ENCODE results near the gene SOX30.
"Not testable (repeated sequence)": the region's sequence is repeated elsewhere in the genome, so short reads cannot be mapped to it uniquely, and the experiment has no call there.

SOX30 gene

DNA sequence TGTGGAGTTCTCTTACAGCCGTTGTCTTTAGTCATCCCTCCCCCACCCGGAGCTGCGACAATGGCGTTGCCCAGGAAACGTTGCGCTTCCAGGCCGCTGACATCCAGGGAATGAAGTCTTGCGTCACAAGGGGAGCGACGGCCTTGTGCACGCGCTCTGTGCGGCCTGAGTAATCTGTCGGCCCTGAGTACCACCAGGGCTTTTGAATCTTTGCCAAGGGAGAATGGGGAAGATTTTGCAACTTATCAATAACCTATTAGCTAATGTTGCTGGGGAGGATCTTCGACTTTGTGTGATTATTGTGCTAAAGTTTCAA, at the start of gene SOX30:
TSS of gene SOX30 (minus strand) at position 62 of the 316 bp plus-strand sequence. CDS start 360 bp downstream, outside the sequence.
- peaks cover 14 to 37% of the 10 kb centered on the region in 2 donors for H3K4me1 Mint-ChIP-seq
- H3K4me3 Mint-ChIP-seq: peak within 1 kb of the TSS; percentile 89 to 98
- ATAC-seq (replicated peaks) (no peak), DNase-seq (no peak)
- peak within 1 kb of the TSS; percentile 96 for H3K27ac Mint-ChIP-seq
- H3K9me3 Mint-ChIP-seq: peaks cover 17 to 19% of the 10 kb centered on the region in 2 donors
- no peaks in the 10 kb centered on the region for H3K27me3 Mint-ChIP-seq
- peaks cover 22 to 24% of the 10 kb centered on the region in 2 donors for H3K36me3 Mint-ChIP-seq

DNA sequence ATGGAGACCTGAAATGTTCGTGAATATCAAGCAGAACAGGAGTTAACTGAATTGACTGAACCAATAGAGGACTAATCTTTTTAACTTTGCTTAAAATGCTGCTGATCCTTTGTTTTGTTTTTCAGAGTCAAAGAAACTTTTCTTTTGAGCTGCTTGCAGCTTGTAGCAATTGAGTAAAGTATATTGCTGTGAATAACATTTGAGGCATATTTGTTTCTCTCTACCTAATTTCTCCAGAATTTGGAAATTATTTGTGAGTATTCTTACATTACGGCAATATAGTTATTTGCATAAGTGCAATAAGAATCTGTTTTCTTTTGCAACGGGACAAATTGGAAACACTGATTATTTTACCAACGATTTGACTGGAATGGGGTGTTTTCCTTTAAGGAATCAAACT, 46.4 kb upstream of the SOX30 start:
- ATAC-seq (replicated peaks); H3K4me3 Mint-ChIP-seq; H3K4me1 Mint-ChIP-seq; DNase-seq; H3K27me3 Mint-ChIP-seq; H3K9me3 Mint-ChIP-seq; H3K27ac Mint-ChIP-seq: not testable (repeated sequence)
- peaks cover 9 to 13% of the 10 kb centered on the region in 2 donors for H3K36me3 Mint-ChIP-seq

DNA sequence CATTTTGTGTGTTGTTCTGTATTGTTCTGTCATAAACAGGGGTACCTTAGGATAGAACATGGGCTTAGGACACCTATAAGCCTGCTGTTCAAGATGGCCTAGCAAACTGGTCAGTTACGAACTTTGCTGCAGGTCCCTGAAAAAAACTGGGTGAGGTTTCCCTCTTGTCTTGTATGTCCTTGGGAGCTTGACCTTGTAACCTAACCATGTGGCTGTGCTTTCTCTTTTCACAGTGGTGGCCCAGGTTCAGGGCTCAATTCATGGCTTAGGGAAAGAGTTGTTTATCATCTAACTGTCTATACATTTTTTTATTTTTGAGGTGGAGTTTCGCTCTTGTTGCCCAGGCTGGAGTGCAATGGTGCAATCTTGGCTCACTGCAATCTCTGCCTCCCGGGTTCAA, 43.9 kb upstream of the SOX30 start:
- not testable (repeated sequence) for H3K4me3 Mint-ChIP-seq; ATAC-seq (replicated peaks); H3K9me3 Mint-ChIP-seq; H3K27me3 Mint-ChIP-seq; DNase-seq; H3K27ac Mint-ChIP-seq; H3K4me1 Mint-ChIP-seq
- peaks cover 15 to 18% of the 10 kb centered on the region in 2 donors for H3K36me3 Mint-ChIP-seq

DNA sequence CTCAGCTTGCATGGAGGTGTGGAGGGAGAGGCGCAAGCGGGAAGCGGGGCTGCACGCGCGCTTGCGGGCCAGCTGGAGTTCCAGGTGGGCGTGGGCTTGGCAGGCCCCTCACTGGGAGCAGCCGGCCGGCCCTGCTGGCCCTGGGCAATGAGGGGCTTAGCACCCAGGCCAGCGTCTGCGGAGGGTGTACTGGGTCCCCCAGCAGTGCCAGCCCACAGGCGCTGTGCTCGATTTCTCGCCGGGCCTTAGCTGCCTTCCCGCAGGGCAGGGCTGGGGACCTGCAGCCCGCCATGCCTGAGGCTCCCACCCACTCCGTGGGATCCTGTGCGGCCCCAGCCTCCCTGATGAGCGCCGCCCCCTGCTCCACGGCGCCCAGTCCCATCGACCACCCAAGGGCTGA, 41.6 kb upstream of the SOX30 start:
- H3K4me3 Mint-ChIP-seq; H3K9me3 Mint-ChIP-seq; DNase-seq; H3K27ac Mint-ChIP-seq; H3K27me3 Mint-ChIP-seq; ATAC-seq (replicated peaks); H3K4me1 Mint-ChIP-seq: not testable (repeated sequence)
- peaks cover 12% of the 10 kb centered on the region in 2 donors for H3K36me3 Mint-ChIP-seq

DNA sequence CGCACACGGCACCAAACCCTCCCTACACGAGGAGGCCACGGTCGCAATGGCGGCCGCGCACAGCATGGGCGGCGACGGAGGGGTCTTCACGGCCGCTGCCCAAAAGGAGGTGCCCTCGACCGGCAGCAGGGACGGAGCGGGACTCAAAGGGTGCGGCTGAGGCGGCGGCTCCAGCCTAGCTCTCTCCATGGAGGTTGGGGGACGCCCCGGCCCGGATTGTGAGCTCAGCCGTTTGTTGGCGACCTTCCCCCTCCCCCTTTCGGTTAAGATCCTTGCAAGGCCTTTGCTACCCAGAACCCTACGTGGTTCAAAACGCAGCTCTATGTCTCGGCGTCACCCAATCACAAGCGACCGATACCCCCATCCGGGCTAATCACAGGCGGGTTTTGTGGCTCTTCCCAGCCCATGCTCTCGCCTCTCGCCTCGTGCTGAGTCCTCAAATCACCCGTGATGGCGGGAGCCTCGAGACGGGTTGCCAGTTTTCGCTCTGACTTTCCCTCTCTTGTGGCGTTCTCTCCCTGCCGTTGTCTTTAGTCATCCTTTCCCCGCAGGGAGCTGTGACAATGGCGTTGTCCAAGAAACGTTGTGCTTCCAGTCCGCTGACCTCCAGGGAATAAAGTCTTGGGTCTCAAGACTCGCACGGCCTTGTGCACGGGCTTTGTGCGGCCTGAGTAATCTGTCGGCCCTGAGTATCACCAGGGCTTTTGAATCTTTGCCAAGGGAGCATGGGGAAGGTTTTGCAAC, 38.6 kb upstream of the SOX30 start:
- H3K9me3 Mint-ChIP-seq: peaks cover 0 to 5% of the 10 kb centered on the region in 2 donors
- H3K4me1 Mint-ChIP-seq: peaks cover 2 to 4% of the 10 kb centered on the region in 2 donors
- ATAC-seq (replicated peaks): peak in 1 of 2 donors; percentile 27
- peak overlapping the region; percentile 59 to 68 for H3K4me3 Mint-ChIP-seq
- no peak for DNase-seq
- H3K27ac Mint-ChIP-seq: peak overlapping the region; percentile 9
- peaks cover 7 to 8% of the 10 kb centered on the region in 2 donors for H3K36me3 Mint-ChIP-seq
- H3K27me3 Mint-ChIP-seq: no peaks in the 10 kb centered on the region

DNA sequence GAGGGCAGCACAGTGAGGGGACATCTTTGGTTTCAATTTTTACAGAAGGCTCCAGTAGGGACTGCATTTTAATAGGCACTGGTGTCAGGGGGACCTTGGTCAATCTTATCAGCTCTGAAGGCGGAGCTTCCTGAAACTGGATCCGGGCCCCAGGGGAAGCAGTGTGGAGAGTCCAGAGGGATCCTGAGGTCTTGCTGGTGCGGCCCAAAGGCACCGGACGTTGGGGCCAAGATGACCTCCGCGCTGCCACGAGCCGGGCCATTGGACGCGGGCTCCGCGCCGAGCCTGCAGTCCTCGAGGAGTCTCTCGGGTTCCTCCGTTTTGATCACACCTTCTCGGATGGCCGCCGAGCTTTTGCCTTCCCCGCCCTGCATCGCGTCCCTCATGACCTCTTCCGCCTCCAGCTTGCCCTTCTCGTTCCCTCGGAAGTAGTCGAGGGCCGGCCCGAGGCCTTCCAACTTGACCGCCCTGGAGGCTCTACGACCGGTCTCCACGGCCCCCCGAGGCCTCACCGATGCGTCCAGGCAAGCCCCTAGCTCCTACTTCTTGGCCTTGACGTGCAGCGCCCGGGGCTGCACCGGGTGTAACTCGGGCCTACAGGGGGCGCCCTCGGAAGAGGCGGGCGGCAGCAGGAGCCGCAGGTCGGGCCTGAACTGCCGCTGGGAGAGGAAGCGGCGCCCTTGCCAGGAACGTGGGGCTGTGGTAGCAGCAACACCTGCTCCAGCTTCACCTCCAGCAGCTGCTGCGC, 37.9 kb upstream of the SOX30 start:
- H3K9me3 Mint-ChIP-seq: peaks cover 0 to 5% of the 10 kb centered on the region in 2 donors
- peak; percentile 27 for DNase-seq
- peaks cover 7 to 8% of the 10 kb centered on the region in 2 donors for H3K36me3 Mint-ChIP-seq
- peaks cover 2 to 4% of the 10 kb centered on the region in 2 donors for H3K4me1 Mint-ChIP-seq
- peak; percentile 85 to 87 for ATAC-seq (replicated peaks)
- H3K4me3 Mint-ChIP-seq: peak overlapping the region; percentile 59 to 68
- no peaks in the 10 kb centered on the region for H3K27me3 Mint-ChIP-seq
- peak overlapping the region; percentile 17 for H3K27ac Mint-ChIP-seq

DNA sequence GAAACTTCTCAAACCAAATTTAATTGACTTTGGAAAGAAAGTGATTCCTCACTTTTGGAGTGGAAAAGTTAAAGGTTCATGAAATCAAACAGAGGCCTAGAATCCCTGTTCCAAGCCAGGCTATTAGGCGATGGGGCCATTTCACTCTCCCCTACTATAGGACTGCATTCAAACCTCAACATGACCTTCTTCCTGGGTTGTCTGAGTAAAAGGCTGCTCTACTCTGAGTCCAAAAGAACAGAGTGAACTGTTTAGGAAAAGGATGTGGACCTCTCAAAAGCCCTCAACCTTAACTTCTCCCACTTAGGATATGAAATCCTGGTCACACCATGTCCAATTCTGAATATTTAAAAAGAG, 34.9 kb upstream of the SOX30 start:
- H3K36me3 Mint-ChIP-seq: peaks cover 7 to 8% of the 10 kb centered on the region in 2 donors
- peaks cover 2 to 4% of the 10 kb centered on the region in 2 donors for H3K4me1 Mint-ChIP-seq
- DNase-seq (no peak), ATAC-seq (replicated peaks) (no peak)
- H3K4me3 Mint-ChIP-seq: no peak overlapping the region
- no peak overlapping the region for H3K27ac Mint-ChIP-seq
- H3K27me3 Mint-ChIP-seq: no peaks in the 10 kb centered on the region
- H3K9me3 Mint-ChIP-seq: peaks cover 0 to 5% of the 10 kb centered on the region in 2 donors

DNA sequence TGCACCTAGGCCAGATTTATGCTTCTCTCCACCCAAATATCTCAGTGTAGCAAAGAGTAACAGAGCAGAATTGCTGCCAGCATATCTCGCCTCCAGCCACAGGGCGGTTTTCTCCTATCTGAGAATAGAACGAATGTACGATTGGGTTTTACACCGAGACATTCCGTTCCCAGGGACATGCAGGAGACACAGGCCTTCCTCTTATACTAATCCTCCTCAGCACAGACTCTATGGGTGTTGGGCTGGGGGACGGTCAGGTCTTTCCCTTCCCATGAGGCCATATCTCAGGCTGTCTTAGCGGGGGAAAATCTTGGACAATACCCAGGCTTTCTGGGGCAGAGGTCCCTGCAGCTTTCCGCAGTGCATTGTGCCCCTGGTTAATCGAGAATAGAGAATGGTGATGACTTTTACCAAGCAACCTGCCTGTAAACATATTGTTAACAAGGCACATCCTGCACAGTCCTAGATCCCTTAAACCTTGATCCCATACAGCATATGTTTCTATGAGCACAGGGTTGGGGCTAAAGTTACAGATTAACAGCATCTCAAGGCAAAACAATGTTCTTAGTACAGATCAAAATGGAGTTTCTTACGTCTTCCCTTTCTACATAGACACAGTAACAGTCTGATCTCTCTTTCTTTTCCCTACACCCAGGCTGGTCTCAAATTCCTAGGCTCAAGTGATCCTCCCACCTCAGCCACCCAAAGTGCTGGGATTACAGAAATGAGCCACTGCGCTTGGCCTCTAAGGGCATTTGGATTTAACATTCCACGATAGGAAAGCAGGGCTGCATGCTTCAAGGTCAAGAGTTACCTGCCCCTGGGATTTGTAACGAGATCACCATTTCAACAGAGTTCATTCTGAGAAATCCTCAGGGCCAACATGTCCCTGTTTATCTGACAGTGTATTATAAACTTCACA, 34.3 kb upstream of the SOX30 start:
- ATAC-seq (replicated peaks); H3K4me3 Mint-ChIP-seq; H3K9me3 Mint-ChIP-seq; H3K27me3 Mint-ChIP-seq; H3K27ac Mint-ChIP-seq; H3K4me1 Mint-ChIP-seq; DNase-seq; H3K36me3 Mint-ChIP-seq: not testable (repeated sequence)

DNA sequence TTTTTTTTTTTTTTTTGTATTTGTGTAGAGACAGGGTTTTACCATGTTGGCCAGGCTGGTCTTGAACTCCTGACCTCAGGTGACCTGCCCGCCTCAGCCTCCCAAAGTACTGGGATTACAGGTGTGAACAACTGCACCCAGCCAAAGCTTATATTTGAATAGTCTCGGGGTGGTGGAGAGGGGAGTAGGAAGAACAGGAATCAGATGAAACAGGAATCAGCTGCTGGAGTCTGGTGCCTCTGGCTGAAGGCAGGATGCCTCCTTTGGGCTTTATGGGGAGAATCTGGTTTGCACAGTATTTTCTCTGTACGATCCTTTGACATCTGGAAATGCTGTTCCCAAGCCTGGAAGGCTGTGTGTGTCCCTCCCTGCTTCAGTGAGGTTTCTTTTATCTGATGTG, 30.0 kb upstream of the SOX30 start:
- ATAC-seq (replicated peaks): no peak
- Mint-ChIP-seq H3K9me3 (no peaks in the 10 kb centered on the region), H3K27ac (no peak overlapping the region), H3K4me3 (no peak overlapping the region), H3K4me1 (no peaks in the 10 kb centered on the region), H3K36me3 (no peaks in the 10 kb centered on the region), H3K27me3 (no peaks in the 10 kb centered on the region)
- DNase-seq: no peak

DNA sequence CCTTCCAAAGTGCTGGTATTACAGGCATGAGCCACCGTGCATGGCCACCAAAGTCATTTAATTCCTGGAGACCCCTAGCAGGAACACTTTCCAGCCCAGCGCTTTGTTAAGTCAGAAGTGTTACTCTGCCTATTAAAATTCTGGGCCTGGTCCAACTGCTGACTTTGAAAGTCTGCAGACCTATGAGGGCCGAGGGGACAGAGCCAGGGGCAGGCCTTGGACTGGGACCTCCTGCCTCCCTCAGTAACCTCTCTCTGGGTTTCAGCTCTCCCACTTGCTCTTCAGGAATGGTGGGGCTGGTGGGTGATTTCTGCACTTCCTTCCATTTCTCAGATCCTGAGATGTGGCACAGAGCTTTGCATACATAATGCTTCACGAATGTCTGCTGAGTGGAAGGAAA, 28.8 kb upstream of the SOX30 start:
- no peak overlapping the region for H3K4me3 Mint-ChIP-seq
- H3K27me3 Mint-ChIP-seq: no peaks in the 10 kb centered on the region
- H3K9me3 Mint-ChIP-seq: no peaks in the 10 kb centered on the region
- no peaks in the 10 kb centered on the region for H3K36me3 Mint-ChIP-seq
- no peak overlapping the region for H3K27ac Mint-ChIP-seq
- no peak for ATAC-seq (replicated peaks)
- no peak for DNase-seq
- no peaks in the 10 kb centered on the region for H3K4me1 Mint-ChIP-seq

DNA sequence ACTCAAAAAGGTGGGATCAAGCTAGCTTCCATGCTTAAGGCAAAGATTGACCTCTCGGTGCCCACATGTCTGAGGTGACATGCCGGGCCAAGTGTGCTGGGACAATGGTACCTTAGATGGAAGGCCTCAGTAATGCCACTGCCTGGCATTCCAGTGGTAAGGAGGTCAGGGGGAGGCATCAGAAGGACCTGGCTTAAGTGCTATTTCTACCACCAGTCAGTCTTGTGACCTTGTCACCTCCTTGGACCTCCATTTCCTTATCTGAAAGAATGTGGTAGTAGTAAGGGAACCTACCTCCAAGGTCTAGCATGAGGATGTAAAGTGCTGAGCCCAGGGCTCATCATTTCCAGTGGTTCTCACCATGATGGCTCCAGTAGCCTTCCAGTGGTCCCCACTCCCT, 28.0 kb upstream of the SOX30 start:
- H3K9me3 Mint-ChIP-seq: no peaks in the 10 kb centered on the region
- H3K36me3 Mint-ChIP-seq: no peaks in the 10 kb centered on the region
- ATAC-seq (replicated peaks) (no peak), DNase-seq (no peak)
- H3K27ac Mint-ChIP-seq: no peak overlapping the region
- H3K4me3 Mint-ChIP-seq: no peak overlapping the region
- H3K27me3 Mint-ChIP-seq: no peaks in the 10 kb centered on the region
- no peaks in the 10 kb centered on the region for H3K4me1 Mint-ChIP-seq

DNA sequence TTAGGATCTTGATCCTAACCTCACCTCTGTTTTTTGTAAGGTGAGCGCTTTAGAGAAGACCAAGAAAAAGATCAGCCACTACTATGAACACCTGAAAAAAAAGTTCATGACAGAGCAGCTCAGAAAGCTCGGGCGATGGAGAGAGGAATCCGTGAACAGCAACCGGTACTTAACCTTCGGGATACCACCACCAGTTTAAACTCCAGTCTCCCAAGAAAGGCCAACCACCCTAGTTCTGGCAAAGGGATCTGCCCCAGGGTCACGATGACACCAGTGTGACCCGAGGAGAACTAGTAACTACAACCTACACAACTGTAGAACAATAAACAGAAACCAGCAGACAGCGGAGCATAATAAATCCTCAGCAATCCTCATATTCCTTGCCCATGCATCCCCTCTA, 27.6 kb upstream of the SOX30 start:
- Mint-ChIP-seq H3K9me3 (no peaks in the 10 kb centered on the region), H3K4me3 (no peak overlapping the region), H3K4me1 (no peaks in the 10 kb centered on the region), H3K27me3 (no peaks in the 10 kb centered on the region), H3K36me3 (no peaks in the 10 kb centered on the region), H3K27ac (no peak overlapping the region)
- DNase-seq (no peak), ATAC-seq (replicated peaks) (no peak)

DNA sequence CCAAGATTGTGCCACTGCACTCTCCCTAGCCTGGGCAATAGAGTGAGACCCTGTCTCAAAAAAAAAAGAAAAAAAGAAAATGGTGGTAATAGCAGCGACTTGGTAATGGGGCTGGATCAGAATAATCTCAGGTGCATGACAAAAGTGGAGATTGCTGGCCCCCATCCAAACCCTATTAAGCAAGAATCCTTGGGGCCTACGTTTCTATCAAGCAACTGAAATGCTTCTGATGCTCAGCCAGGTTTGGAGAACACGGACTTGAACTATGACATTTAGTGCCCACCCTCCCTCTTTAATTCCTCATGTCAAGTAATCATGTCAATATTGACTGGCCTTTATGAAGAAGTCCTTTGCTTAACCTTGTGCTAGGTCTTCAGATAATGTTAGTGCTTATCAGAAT, 25.7 kb upstream of the SOX30 start:
- no peak overlapping the region for H3K4me3 Mint-ChIP-seq
- H3K9me3 Mint-ChIP-seq: no peaks in the 10 kb centered on the region
- H3K4me1 Mint-ChIP-seq: no peaks in the 10 kb centered on the region
- no peak overlapping the region for H3K27ac Mint-ChIP-seq
- ATAC-seq (replicated peaks) (no peak), DNase-seq (no peak)
- H3K27me3 Mint-ChIP-seq: no peaks in the 10 kb centered on the region
- no peaks in the 10 kb centered on the region for H3K36me3 Mint-ChIP-seq

DNA sequence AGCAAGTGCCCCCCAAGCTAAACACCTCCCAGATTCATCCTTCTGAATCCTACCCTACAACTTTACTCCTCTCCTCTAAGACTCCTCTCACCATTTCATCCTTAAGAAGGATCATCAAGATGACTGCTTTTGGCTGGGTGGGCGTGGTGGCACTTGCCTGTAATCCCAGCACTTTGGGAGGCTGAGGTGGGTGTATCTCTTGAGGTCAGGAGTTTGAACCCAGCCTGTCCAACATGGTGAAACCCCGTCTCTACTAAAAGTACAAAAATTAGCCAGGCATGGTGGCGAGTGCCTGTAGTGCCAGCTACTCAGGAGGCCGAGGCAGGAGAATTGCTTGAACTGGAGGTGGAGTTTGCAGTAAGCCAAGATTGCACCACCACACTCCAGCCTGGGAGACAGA, 22.1 kb upstream of the SOX30 start:
- not testable (repeated sequence) for DNase-seq; ATAC-seq (replicated peaks); H3K36me3 Mint-ChIP-seq; H3K4me3 Mint-ChIP-seq; H3K27me3 Mint-ChIP-seq; H3K9me3 Mint-ChIP-seq
- peak overlapping the region; percentile 4 for H3K27ac Mint-ChIP-seq
- peaks cover 23 to 27% of the 10 kb centered on the region in 2 donors for H3K4me1 Mint-ChIP-seq
